GM18511 (cell line): ENCODE data around the gene KCNJ4.

Source experiments
- ATAC-seq: cut with Tn5 transposase; IDR thresholded peaks from one replicate; pipeline ENCODE4 v1.9.1; 2021; ENCODE audit warnings: mild to moderate bottlenecking, moderate library complexity; ENCODE audit not compliant: unreplicated experiment

The KCNJ4 gene

GRCh38 chr22:38453066-38453672, 1.8 kb downstream of the KCNJ4 start:
- no peak for ATAC-seq

GRCh38 chr22:38452373-38453065, 2.5 kb downstream of the KCNJ4 start:
- no peak for ATAC-seq

- ATAC-seq: no peak
Observed at GRCh38 chr22:38451864-38452263, 3.1 kb downstream of the KCNJ4 start.

- ATAC-seq: no peak
Observed at GRCh38 chr22:38451404-38451803, 3.6 kb downstream of the KCNJ4 start.

- ATAC-seq: no peak
Observed at GRCh38 chr22:38450234-38450797, 4.7 kb downstream of the KCNJ4 start.

GRCh38 chr22:38449776-38450175, 5.2 kb downstream of the KCNJ4 start:
- no peak for ATAC-seq

- no peak for ATAC-seq
Observed at GRCh38 chr22:38448945-38449745, 5.9 kb downstream of the KCNJ4 start.

GRCh38 chr22:38446018-38446601, 8.9 kb downstream of the KCNJ4 start:
- no peak for ATAC-seq

GRCh38 chr22:38444783-38445182, 10.2 kb downstream of the KCNJ4 start:
- ATAC-seq: no peak

GRCh38 chr22:38443628-38444521, 11.1 kb downstream of the KCNJ4 start:
- no peak for ATAC-seq

- ATAC-seq: no peak
Observed at GRCh38 chr22:38442967-38443627, 11.9 kb downstream of the KCNJ4 start.

- ATAC-seq: no peak
Observed at GRCh38 chr22:38441620-38442287, 13.2 kb downstream of the KCNJ4 start.

GRCh38 chr22:38440747-38441350, 14.2 kb downstream of the KCNJ4 start:
- no peak for ATAC-seq

- ATAC-seq: no peak
Observed at GRCh38 chr22:38437416-38437815, 17.6 kb downstream of the KCNJ4 start.

GRCh38 chr22:38436629-38437395, 18.2 kb downstream of the KCNJ4 start:
- no peak for ATAC-seq

- ATAC-seq: no peak
Observed at GRCh38 chr22:38435965-38436364, 19.0 kb downstream of the KCNJ4 start.

- no peak for ATAC-seq
Observed at GRCh38 chr22:38435010-38435409, 20.0 kb downstream of the KCNJ4 start.

GRCh38 chr22:38433871-38434270, 21.1 kb downstream of the KCNJ4 start:
- no peak for ATAC-seq
